Left renal pelvis (tissue), 4 donors: Measurements from ENCODE around the gene SLC30A4. TPM values are rescaled to one million over a fixed set of nuclear protein-coding genes. Genes with fewer than 3 reads are reported as not detected.

ENCODE experiments used
- polyA plus RNA-seq, 4 donors: library from polyadenylated mRNA; unstranded; fragments of 120-200 nt; gene quantifications; one replicate each; pipeline ENCODE4 v1.2.1, GENCODE V29; 2013; ENCODE audit not compliant: insufficient read length in 4 of 4

The SLC30A4 gene
- polyA plus RNA-seq, 4 donors, result 8.6 to 12.4 (median 8.7) TPM

Other genes starting within 250 kb of the SLC30A4 start
- gene GATM, start 144.2 kb downstream of the SLC30A4 start, polyA plus RNA-seq, result 100 to 1,000 TPM in 3 of 4 donors, 10 to 100 TPM in 1; 19.9 to 256 (median 191) TPM
- 10 to 100 TPM; 48.4 to 57.4 (median 50.3) TPM for gene BLOC1S6, start 64.6 kb upstream of the SLC30A4 start, polyA plus RNA-seq
- gene SQOR, start 112.3 kb upstream of the SLC30A4 start, polyA plus RNA-seq, result 10 to 100 TPM; 11.3 to 25.2 (median 23.6) TPM